Erythroblast (primary cell): ENCODE results near the gene FOXS1.

Experiments used
- GATA1 ChIP-seq: IDR thresholded peaks from 2 replicates; pipeline ENCODE4 v1.6.1; 2011; ENCODE audit warnings: low read depth, mild to moderate bottlenecking, control low read depth, low read length, moderate library complexity
- POLR2A ChIP-seq: IDR thresholded peaks from 2 replicates; pipeline ENCODE4 v1.6.1; 2011; ENCODE audit warnings: mild to moderate bottlenecking, low read length

- no peak for TF ChIP-seq POLR2A
- TF ChIP-seq GATA1, result no peak
Observed at GRCh38 chr20:31864521-31865400, 19.4 kb upstream of the FOXS1 start.
